HCT116 (cell line): Measurements from ENCODE around the gene TMCC1.

Experiments
- CEBPB ChIP-seq: IDR thresholded peaks from 2 replicates; pipeline ENCODE4 v1.6.1; 2012; ENCODE audit warnings: low read depth
- EGR1 ChIP-seq: IDR thresholded peaks from 2 replicates; pipeline ENCODE4 v1.6.1; 2012; ENCODE audit warnings: low read depth
- EZH2 ChIP-seq: fragments of 200-600 bp; sonication (generic); IDR thresholded peaks from 2 replicates; pipeline ENCODE4 v1.6.1; 2017; ENCODE audit warnings: antibody characterized with exemption, mixed run types
- POLR2A ChIP-seq: IDR thresholded peaks from 2 replicates; pipeline ENCODE4 v1.7.0; 2011; ENCODE audit warnings: borderline replicate concordance; ENCODE audit not compliant: insufficient read depth, insufficient read length; ENCODE audit errors: extremely low read depth
- POLR2AphosphoS5 ChIP-seq: IDR thresholded peaks from 2 replicates; pipeline ENCODE4 v1.6.1; 2011; ENCODE audit warnings: mild to moderate bottlenecking, low read depth, low read length, moderate library complexity
- RAD21 ChIP-seq: IDR thresholded peaks from 2 replicates; pipeline ENCODE4 v1.6.1; 2012; ENCODE audit warnings: low read depth, mild to moderate bottlenecking
- SP1 ChIP-seq: IDR thresholded peaks from 2 replicates; pipeline ENCODE4 v1.6.1; 2012; ENCODE audit warnings: low read depth
- TCF7L2 ChIP-seq: IDR thresholded peaks from 2 replicates; pipeline ENCODE4 v1.7.0; 2011; ENCODE audit warnings: borderline replicate concordance, inconsistent platforms; ENCODE audit not compliant: insufficient read depth, insufficient read length; ENCODE audit errors: extremely low read depth
- ZNF274 ChIP-seq: fragments of 200-500 bp; sonication (Bioruptor generic); IDR thresholded peaks from 2 replicates; pipeline ENCODE4 v1.6.1; 2014; ENCODE audit warnings: mild to moderate bottlenecking, low read depth, low read length, inconsistent platforms
- TF ChIP-seq, protein P1 (sequence below), 3 experiments: fragments of 200-600 bp in 1 of 3; sonication (generic) in 1 of 3; IDR thresholded peaks in 2 of 3; conservative IDR thresholded peaks in 1 of 3; 2 replicates each; pipeline ENCODE4 v1.5.1; 2012 to 2017; ENCODE audit warnings: low read depth in 2 of 3, low read length in 2 of 3, antibody characterized with exemption in 1 of 3, borderline replicate concordance in 1 of 3, control low read depth in 1 of 3, mild to moderate bottlenecking in 1 of 3, mixed read lengths in 1 of 3, mixed run types in 1 of 3, moderate library complexity in 1 of 3; ENCODE audit not compliant: insufficient read depth in 1 of 3
- TF ChIP-seq, protein P2 (sequence below): IDR thresholded peaks from 2 replicates; pipeline ENCODE4 v1.6.1; 2012
- TF ChIP-seq, protein P3 (sequence below): IDR thresholded peaks from 2 replicates; pipeline ENCODE4 v1.6.1; 2011; ENCODE audit warnings: mild to moderate bottlenecking, low read length, moderate library complexity; ENCODE audit not compliant: insufficient replicate concordance; ENCODE audit errors: extremely low read depth

DNA sequence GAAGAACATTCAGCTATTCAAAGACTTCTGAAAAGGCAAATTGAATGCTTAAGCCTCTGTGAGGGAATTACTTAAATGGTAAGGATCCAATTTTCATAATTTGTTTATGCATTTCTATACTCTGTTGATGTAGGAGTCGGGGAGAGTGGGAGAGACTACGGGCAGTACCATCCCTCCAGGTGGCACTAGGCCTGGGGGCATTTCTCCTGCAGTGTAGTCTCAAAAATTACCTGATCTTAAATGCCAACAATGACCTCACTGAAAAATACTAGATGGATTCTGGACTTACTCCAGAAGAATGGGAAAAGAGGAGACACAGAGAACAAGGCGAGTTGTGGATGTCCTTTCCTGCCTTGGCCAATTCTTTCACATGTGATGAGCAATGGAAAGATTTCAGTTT is 209.2 kb downstream of the TMCC1 start:
- no peak for TF ChIP-seq EZH2
- TF ChIP-seq, protein P1, sequence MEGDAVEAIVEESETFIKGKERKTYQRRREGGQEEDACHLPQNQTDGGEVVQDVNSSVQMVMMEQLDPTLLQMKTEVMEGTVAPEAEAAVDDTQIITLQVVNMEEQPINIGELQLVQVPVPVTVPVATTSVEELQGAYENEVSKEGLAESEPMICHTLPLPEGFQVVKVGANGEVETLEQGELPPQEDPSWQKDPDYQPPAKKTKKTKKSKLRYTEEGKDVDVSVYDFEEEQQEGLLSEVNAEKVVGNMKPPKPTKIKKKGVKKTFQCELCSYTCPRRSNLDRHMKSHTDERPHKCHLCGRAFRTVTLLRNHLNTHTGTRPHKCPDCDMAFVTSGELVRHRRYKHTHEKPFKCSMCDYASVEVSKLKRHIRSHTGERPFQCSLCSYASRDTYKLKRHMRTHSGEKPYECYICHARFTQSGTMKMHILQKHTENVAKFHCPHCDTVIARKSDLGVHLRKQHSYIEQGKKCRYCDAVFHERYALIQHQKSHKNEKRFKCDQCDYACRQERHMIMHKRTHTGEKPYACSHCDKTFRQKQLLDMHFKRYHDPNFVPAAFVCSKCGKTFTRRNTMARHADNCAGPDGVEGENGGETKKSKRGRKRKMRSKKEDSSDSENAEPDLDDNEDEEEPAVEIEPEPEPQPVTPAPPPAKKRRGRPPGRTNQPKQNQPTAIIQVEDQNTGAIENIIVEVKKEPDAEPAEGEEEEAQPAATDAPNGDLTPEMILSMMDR (IDR thresholded peaks at IDR 0.05 in 2 of 3, conservative IDR thresholded peaks at IDR 0.05 in 1 of 3; ENCODE audit: borderline replicate concordance in 1 of 3, insufficient read depth in 1 of 3, low read depth in 2 of 3, low read length in 2 of 3): no peak
- no peak for TF ChIP-seq ZNF274
- TF ChIP-seq SP1: no peak
- TF ChIP-seq POLR2A: no peak
- TF ChIP-seq TCF7L2: no peak
- TF ChIP-seq, protein P2, sequence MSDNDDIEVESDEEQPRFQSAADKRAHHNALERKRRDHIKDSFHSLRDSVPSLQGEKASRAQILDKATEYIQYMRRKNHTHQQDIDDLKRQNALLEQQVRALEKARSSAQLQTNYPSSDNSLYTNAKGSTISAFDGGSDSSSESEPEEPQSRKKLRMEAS: no peak
- TF ChIP-seq RAD21: no peak
- TF ChIP-seq, protein P3, sequence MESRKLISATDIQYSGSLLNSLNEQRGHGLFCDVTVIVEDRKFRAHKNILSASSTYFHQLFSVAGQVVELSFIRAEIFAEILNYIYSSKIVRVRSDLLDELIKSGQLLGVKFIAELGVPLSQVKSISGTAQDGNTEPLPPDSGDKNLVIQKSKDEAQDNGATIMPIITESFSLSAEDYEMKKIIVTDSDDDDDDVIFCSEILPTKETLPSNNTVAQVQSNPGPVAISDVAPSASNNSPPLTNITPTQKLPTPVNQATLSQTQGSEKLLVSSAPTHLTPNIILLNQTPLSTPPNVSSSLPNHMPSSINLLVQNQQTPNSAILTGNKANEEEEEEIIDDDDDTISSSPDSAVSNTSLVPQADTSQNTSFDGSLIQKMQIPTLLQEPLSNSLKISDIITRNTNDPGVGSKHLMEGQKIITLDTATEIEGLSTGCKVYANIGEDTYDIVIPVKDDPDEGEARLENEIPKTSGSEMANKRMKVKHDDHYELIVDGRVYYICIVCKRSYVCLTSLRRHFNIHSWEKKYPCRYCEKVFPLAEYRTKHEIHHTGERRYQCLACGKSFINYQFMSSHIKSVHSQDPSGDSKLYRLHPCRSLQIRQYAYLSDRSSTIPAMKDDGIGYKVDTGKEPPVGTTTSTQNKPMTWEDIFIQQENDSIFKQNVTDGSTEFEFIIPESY: no peak
- no peak for TF ChIP-seq POLR2AphosphoS5
- TF ChIP-seq EGR1: no peak
- no peak for TF ChIP-seq CEBPB
